ENCODE results near the gene AGBL4. TPM values are rescaled to one million over a fixed set of nuclear protein-coding genes. Genes with fewer than 3 reads are reported as not detected.
"Not testable (repeated sequence)": the region's sequence is repeated elsewhere in the genome, so short reads cannot be mapped to it uniquely, and the experiment has no call there.

AGBL4 gene
- total and polyA plus RNA-seq, 9 of the 15 experiments (the other 6 are each of a cell fraction or from before 2014, with no cell fraction given) = 0.11 TPM; not detected in 7

- H3K27ac ChIP-seq (ENCODE audit: extremely low read depth, low read depth, low read length); H3K36me3 ChIP-seq (ENCODE audit: control insufficient read depth, insufficient read depth, low read length); POLR2A ChIA-PET; BruUV-seq (replicated peaks); H4K20me1 ChIP-seq (replicated peaks; ENCODE audit: control insufficient read depth, insufficient read depth, low read length); H3K27me3 ChIP-seq (ENCODE audit: control insufficient read depth in 2 of 2, insufficient read depth in 2 of 2, low read length in 2 of 2); H3K9me1 ChIP-seq (ENCODE audit: control insufficient read depth, insufficient read depth, low read length); DNase-seq (ENCODE audit: extremely low read depth in 1 of 4, low spot score in 3 of 4); ATAC-seq; in situ Hi-C loops (cut with MboI); H3K9me3 ChIP-seq (replicated peaks; ENCODE audit: control insufficient read depth, insufficient read depth, low read depth, low read length); H3K4me1 ChIP-seq (replicated peaks in 1 of 2; ENCODE audit: control insufficient read depth in 2 of 2, insufficient read depth in 2 of 2, low read length in 2 of 2); FAIRE-seq; intact Hi-C loops (cut with micrococcal nuclease); H3K4me3 ChIP-seq; H2AFZ ChIP-seq (ENCODE audit: low read depth, low read length); H3K79me2 ChIP-seq (ENCODE audit: control insufficient read depth, insufficient read depth, low read length); H3K9ac ChIP-seq (ENCODE audit: insufficient read depth in 1 of 2, low read depth in 2 of 2, low read length in 2 of 2); H3K4me2 ChIP-seq (ENCODE audit: insufficient read depth, low read length); CTCF ChIA-PET (ENCODE audit: low intra/inter-chr PET ratio): not testable (repeated sequence)
- WGBS (ENCODE audit: insufficient coverage, low coverage, missing lambda C conversion rate) = 2% methylated on average over 11 of the region's 11 CpGs
These were observed 108.5 kb downstream of the AGBL4 start for GRCh38 chr1:49915301-49915700.

DNA sequence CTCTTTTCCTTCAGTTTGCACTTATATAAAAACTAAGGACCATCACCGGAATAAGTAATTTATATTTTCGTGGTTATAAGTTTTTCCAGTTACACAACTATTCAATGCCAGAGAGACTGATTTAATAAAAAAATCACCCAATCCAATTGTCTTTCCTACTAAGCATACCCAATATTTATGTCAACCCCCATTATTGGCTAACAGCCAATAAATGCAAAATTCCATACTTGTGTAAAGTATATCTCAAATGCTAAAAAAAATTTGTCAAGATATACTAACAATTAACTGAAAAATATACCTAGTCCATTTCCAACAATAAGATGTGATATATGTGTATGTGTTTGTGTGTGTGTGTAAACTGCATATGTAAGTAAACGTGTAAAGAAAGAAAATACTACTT is 117.4 kb downstream of the AGBL4 start:
- in situ Hi-C loops (cut with MboI) = no loop called here
- Histone ChIP-seq H3K4me3 (no peak overlapping the region), H3K36me3 (ENCODE audit: control insufficient read depth, insufficient read depth, low read length) (no peaks in the 10 kb centered on the region), H3K9me1 (ENCODE audit: control insufficient read depth, insufficient read depth, low read length) (no peaks in the 10 kb centered on the region), H3K4me1 (replicated peaks in 1 of 2; ENCODE audit: control insufficient read depth in 2 of 2, insufficient read depth in 2 of 2, low read length in 2 of 2) (no peaks in the 10 kb centered on the region), H4K20me1 (replicated peaks; ENCODE audit: control insufficient read depth, insufficient read depth, low read length) (no peaks in the 10 kb centered on the region), H3K9ac (ENCODE audit: insufficient read depth in 1 of 2, low read depth in 2 of 2, low read length in 2 of 2) (no peak overlapping the region), H3K27ac (ENCODE audit: extremely low read depth, low read depth, low read length) (no peak overlapping the region), H3K9me3 (replicated peaks; ENCODE audit: control insufficient read depth, insufficient read depth, low read depth, low read length) (no peaks in the 10 kb centered on the region; the same call in 1 of the 2 replicates), H3K79me2 (ENCODE audit: control insufficient read depth, insufficient read depth, low read length) (no peaks in the 10 kb centered on the region), H2AFZ (ENCODE audit: low read depth, low read length) (no peak overlapping the region), H3K27me3 (ENCODE audit: control insufficient read depth in 2 of 2, insufficient read depth in 2 of 2, low read length in 2 of 2) (no peaks in the 10 kb centered on the region), H3K4me2 (ENCODE audit: insufficient read depth, low read length) (no peak overlapping the region)
- TF ChIP-seq NFIC (IDR thresholded peaks at IDR 0.05) = peak; percentile 57; the same call in 1 of the 2 replicates
- TF ChIP-seq ZNF175 (CRISPR knock-in tag; IDR thresholded peaks at IDR 0.05; ENCODE audit: low read depth) = no peak
- peak; percentile 52 for TF ChIP-seq NFIX (CRISPR knock-in tag; IDR thresholded peaks at IDR 0.05; ENCODE audit: low read depth)
- no peak for ATAC-seq
- no peak for FAIRE-seq
- BruUV-seq (replicated peaks) = no TSS peak
- ChIA-PET CTCF (ENCODE audit: low intra/inter-chr PET ratio) (no interaction called here), POLR2A (no interaction called here)
- intact Hi-C loops (cut with micrococcal nuclease) = no loop called here
- WGBS (ENCODE audit: insufficient coverage, low coverage, missing lambda C conversion rate) = 2% methylated on average over 3 of the region's 3 CpGs
- no peak for DNase-seq (ENCODE audit: extremely low read depth in 1 of 4, low spot score in 3 of 4)
